ENCODE measurements around the gene KRTAP12-3.

Gene KRTAP12-3

DNA sequence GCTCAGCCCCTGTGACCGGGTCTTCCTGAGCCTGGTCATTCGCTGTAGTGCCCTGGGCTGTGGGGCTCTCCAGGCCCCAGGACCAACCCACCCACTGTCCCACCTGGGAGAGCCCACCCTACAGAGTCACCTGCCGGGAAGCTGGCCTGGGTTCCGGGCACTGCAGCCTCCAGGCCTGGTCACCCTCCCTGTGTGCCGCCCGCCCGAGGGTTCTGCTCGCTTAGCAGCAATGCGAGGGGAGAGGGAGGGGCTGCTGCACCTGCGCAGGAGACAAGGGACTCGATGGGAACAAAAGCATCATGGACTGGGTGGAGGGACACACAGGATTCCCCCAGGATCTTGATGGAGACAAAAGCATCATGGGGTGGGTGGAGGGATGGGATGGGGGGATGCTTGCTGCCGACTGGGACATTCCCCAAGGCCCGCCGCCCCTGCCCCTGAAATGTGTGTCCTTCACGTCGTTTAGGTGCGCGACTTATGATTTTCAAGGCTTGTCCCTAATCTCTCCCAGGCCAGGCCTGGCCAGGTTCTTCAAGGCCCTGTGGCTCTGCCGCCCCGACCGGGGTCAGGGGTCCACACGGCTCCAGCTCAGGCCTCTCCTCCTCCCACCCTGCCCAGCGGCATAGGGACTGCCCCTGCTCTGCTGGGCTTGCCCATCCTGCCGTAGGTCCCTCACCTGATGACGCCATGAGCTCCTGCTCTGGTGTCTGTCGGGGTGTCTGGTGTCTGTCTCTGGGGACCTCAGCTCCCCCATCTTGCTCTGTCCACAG is 44.2 kb upstream of the KRTAP12-3 start:
- TF ChIP-seq, protein P1, sequence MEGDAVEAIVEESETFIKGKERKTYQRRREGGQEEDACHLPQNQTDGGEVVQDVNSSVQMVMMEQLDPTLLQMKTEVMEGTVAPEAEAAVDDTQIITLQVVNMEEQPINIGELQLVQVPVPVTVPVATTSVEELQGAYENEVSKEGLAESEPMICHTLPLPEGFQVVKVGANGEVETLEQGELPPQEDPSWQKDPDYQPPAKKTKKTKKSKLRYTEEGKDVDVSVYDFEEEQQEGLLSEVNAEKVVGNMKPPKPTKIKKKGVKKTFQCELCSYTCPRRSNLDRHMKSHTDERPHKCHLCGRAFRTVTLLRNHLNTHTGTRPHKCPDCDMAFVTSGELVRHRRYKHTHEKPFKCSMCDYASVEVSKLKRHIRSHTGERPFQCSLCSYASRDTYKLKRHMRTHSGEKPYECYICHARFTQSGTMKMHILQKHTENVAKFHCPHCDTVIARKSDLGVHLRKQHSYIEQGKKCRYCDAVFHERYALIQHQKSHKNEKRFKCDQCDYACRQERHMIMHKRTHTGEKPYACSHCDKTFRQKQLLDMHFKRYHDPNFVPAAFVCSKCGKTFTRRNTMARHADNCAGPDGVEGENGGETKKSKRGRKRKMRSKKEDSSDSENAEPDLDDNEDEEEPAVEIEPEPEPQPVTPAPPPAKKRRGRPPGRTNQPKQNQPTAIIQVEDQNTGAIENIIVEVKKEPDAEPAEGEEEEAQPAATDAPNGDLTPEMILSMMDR (IDR thresholded peaks at IDR 0.05; ENCODE audit: low read depth, low read length) = no peak
- H3K4me3 ChIP-seq (replicated peaks in 1 of 2; ENCODE audit: low read depth in 2 of 2, low read length in 2 of 2) = no peak overlapping the region
- no peak for DNase-seq (ENCODE audit: low read depth in 2 of 2)

DNA sequence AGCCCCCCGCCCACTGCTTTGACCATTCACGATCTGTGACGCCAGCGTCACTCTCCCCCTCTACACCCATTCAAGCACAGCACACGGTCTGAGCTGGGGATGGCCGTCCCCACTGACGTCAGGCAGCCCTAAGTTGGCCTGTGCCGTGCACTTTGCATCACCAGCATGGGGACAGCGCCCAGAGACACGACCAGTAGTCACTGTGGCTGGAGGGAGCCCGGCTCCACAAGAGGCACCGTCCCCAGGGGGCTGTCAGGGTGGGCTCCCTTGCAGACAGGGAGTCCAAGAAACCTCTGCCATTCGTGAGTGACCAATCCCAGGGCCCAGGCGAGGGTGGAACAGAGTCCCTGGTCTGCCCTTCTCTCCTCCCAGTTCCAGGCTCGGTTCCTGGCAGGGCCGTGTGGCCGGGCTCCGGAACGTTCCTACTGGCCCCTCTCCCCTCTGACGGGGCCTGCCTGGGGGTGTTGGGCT is 43.5 kb upstream of the KRTAP12-3 start:
- no peak for DNase-seq (ENCODE audit: low read depth in 2 of 2)
- TF ChIP-seq, protein P1 (IDR thresholded peaks at IDR 0.05; ENCODE audit: low read depth, low read length) = no peak
- no peak overlapping the region for H3K4me3 ChIP-seq (replicated peaks in 1 of 2; ENCODE audit: low read depth in 2 of 2, low read length in 2 of 2)

DNA sequence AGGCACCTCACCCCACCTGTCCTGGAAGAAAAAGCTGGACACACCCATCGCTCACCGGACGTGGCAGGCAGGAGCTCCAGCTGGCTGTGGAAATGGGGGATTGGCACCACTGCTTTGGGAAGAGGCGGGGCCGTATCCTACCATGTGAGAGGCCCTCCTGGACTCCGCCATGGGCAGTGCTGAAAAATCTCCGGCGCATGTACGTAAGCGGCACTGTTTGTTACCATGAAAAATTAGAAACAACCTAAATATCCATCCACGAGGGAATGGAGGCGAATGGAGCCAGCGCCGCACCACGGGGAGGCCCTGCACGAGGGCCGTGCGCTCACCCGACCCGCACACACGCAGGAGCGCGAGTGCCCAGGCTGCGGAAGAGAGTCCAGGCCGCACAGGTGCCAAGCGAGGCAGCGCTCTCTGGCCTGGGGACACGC is 42.8 kb upstream of the KRTAP12-3 start:
- TF ChIP-seq, protein P1 (IDR thresholded peaks at IDR 0.05; ENCODE audit: low read depth, low read length) = no peak
- no peak overlapping the region for H3K4me3 ChIP-seq (replicated peaks in 1 of 2; ENCODE audit: low read depth in 2 of 2, low read length in 2 of 2)
- DNase-seq (ENCODE audit: low read depth in 2 of 2) = no peak

DNA sequence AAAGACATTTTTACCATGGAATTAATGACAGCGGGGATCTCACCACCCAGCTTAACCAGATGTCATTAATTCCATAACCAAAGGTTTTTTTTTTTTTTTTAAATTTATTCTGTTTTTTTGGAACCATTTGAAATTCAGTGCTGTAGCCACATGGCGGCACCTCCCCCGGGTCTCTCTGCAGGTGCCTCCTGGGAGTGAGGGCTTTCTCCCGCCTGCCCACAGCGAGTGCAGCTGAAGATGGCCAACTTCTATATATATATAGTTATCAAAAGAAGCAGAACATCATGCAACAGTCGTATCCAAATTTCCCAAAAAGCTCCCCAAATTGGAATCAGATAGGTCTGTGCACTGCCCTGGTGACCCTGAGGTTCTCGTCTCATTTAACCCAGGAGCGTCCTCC is 42.3 kb upstream of the KRTAP12-3 start:
- no peak overlapping the region for H3K4me3 ChIP-seq (replicated peaks in 1 of 2; ENCODE audit: low read depth in 2 of 2, low read length in 2 of 2)
- no peak for DNase-seq (ENCODE audit: low read depth in 2 of 2)
- TF ChIP-seq, protein P1 (IDR thresholded peaks at IDR 0.05; ENCODE audit: low read depth, low read length) = no peak

DNA sequence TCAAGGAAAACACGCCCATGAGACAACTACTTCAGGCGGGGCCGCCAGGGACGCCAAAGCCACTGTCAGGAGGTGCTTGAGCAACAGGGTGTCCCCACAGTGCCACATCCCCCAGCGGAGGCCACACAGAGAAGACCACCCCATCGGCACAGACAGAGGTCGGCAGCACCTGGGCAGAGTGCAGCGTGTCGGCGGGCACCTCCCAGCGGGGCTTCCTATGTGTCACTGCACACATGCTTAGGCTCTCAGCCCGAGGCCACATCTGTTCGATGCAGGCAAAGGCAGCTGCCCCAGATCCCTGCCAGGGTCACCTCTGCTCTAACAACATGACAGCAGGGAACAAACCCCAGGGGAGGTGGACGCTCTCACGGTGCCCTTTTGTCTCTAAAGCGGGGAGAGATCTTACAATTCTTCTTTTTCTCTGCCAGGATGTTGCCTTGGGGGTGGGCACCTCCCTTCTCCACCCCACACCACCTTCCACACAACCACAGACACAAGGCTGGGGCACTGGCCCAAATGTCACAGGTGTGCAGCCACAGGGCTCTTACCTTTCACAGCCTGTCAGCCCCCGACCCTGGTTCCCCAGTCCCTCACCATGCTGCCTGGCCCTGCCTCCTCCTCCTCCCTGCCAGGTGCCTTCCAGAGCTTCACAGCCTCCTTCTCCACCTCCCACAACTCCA is 41.7 kb upstream of the KRTAP12-3 start:
- TF ChIP-seq, protein P1 (IDR thresholded peaks at IDR 0.05; ENCODE audit: low read depth, low read length) = no peak
- no peak for DNase-seq (ENCODE audit: low read depth in 2 of 2)
- no peak overlapping the region for H3K4me3 ChIP-seq (replicated peaks in 1 of 2; ENCODE audit: low read depth in 2 of 2, low read length in 2 of 2)

DNA sequence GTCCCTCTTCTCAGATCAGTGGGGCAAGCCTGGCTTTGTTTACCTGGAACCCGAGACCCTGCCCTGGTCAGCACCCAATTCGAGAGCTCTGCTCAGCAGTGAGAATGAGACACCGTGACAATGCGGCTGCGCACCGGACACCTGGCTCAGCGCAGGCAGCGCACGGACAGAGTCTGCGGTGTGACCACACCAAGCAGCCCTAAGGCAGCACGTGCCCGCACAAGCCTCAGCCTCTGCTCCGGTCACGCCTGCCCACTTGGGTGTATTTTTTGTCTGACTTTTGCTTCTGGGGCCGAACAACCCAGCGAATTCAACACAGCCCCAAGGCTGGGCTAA is 41.2 kb upstream of the KRTAP12-3 start:
- TF ChIP-seq, protein P1 (IDR thresholded peaks at IDR 0.05; ENCODE audit: low read depth, low read length) = no peak
- no peak overlapping the region for H3K4me3 ChIP-seq (replicated peaks in 1 of 2; ENCODE audit: low read depth in 2 of 2, low read length in 2 of 2)

More for the DNA sequence above, 41.2 kb upstream of the KRTAP12-3 start:
- no peak for DNase-seq (ENCODE audit: low read depth in 2 of 2)
